CD4-positive, CD25-positive, alpha-beta regulatory T cell (primary cell): ENCODE results near the gene SSR1. TPM values are rescaled to one million over a fixed set of nuclear protein-coding genes. Genes with fewer than 3 reads are reported as not detected.
"Not testable (repeated sequence)": the region's sequence is repeated elsewhere in the genome, so short reads cannot be mapped to it uniquely, and the experiment has no call there.

Source experiments
- ATAC-seq, 2 donors: fragments of 150-1000 bp; cut with Tn5 transposase; one replicate each; pipeline ENCODE4 v1.10.0; 2021; ENCODE audit warnings: low read depth in 2 of 2, moderate number of reproducible peaks in 2 of 2, moderate library complexity in 1 of 2
- DNase-seq, 3 donors: peaks; one replicate each; pipeline versions ENCODE4 v3.0.0 to v3.0.0-alpha.2; 2012 to 2022; ENCODE audit warnings: mixed read lengths in 1 of 3
- H3K27ac ChIP-seq: one replicate; pipeline ENCODE4 v1.7.0; 2013; ENCODE audit warnings: mild to moderate bottlenecking, low read length; ENCODE audit not compliant: insufficient read depth, poor library complexity, severe bottlenecking
- H3K27me3 ChIP-seq: one replicate; pipeline ENCODE4 v1.7.0; 2013; ENCODE audit warnings: low read length; ENCODE audit not compliant: control insufficient read depth, insufficient read depth
- H3K36me3 ChIP-seq: one replicate; pipeline ENCODE4 v1.7.0; 2013; ENCODE audit warnings: mild to moderate bottlenecking, low read length, moderate library complexity; ENCODE audit not compliant: control insufficient read depth, insufficient read depth
- H3K4me1 ChIP-seq: 2 replicates; pipeline ENCODE4 v1.7.0; 2013; ENCODE audit warnings: mild to moderate bottlenecking, low read length; ENCODE audit not compliant: insufficient read depth, control insufficient read depth, poor library complexity, severe bottlenecking
- H3K4me3 ChIP-seq: one replicate; pipeline ENCODE4 v1.7.0; 2013; ENCODE audit warnings: low read depth, mild to moderate bottlenecking, low read length, moderate library complexity
- H3K9me3 ChIP-seq, 2 experiments: 1 replicate in 1 of 2; 2 replicates in 1 of 2; pipeline ENCODE4 v1.7.0; 2013; ENCODE audit warnings: low read length in 2 of 2, mild to moderate bottlenecking in 1 of 2, moderate library complexity in 1 of 2; ENCODE audit not compliant: control insufficient read depth in 2 of 2
- H3K27ac Mint-ChIP-seq, 3 donors: one replicate each; pipeline ENCODE4 v1.8.0; 2020 to 2022; ENCODE audit warnings: mild to moderate bottlenecking in 3 of 3, mixed read lengths in 3 of 3, moderate library complexity in 2 of 3
- H3K27me3 Mint-ChIP-seq: one replicate; pipeline ENCODE4 v1.8.0; 2022; ENCODE audit warnings: mild to moderate bottlenecking, mixed read lengths
- H3K36me3 Mint-ChIP-seq: one replicate; pipeline ENCODE4 v1.8.0; 2020; ENCODE audit warnings: mixed read lengths
- H3K4me1 Mint-ChIP-seq, 4 donors: one replicate each; pipeline ENCODE4 v1.8.0; 2020 to 2022; ENCODE audit warnings: mixed read lengths in 4 of 4, mild to moderate bottlenecking in 1 of 4
- H3K4me3 Mint-ChIP-seq, 4 donors: one replicate each; pipeline ENCODE4 v1.8.0; 2020 to 2022; ENCODE audit warnings: mild to moderate bottlenecking in 4 of 4, mixed read lengths in 4 of 4, moderate library complexity in 3 of 4
- H3K9me3 Mint-ChIP-seq, 7 donors: one replicate each; pipeline ENCODE4 v1.8.0; 2020 to 2022; ENCODE audit warnings: mixed read lengths in 7 of 7, mild to moderate bottlenecking in 3 of 7, moderate library complexity in 2 of 7
- polyA plus RNA-seq, 4 donors: library from polyadenylated mRNA; unstranded; fragments of 300-500 nt; fragmentation: Illumina TruSeq; gene quantifications; one replicate each; pipeline ENCODE4 v1.2.3, GENCODE V29; 2021
- total RNA-seq: library from RNA; stranded (reverse); gene quantifications from one replicate; pipeline ENCODE4 v1.2.3, GENCODE V29; 2022

SSR1 gene
- 81.0 TPM for total RNA-seq
- 100 to 1,000 TPM; 156 to 207 (median 180) TPM for polyA plus RNA-seq

DNA sequence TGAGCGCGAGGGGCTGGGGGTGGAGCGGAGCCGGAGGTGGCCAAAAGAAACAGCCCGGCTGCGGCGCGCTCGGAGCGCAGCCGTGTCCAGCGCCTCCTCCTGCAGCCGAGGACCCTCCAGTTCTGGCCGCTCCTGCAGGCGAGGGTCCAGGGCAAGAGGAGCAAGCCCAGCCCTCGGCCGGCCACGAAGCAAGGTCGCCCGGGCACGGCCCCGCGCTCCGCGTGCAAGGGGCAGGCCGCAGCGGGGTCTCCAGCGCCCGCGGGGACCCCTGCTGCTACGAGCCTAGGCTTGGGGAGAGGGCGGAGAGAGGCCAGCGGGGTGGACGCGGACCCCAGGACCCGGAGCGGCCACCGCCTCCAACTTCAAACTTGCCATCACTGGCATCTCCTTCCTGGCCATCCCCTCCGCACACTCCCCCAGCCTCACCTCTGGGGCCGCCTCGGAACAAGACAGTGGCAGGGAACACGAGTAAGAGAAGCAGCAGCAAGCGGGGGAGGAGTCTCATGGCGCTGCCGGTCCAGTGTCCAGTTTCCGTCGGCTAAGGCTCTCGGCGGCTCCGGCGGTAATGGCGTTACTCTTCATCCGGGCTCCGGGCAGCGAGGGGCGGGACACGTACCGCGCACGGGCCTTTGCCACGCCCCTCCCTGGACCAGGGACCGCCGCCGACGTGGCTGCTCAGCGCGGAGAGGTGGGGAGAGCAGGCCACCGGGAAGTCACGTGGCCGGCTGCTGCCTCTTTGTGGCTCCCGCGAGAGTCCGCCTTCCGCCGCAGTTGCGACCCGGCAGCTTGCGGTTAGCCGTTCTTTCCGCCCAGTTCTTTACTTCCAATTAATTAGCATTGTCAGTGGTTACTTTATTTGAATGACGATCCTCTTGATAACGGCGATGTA is at the start of gene SSR1:
SSR1 (minus strand) TSS at position 584 of the 889 bp plus-strand sequence; CDS start at position 505, 79 bp downstream.
- ATAC-seq (peak; percentile 96 to 97), DNase-seq (peak; percentile 86 to 98 (median 89))
- H3K4me1 Mint-ChIP-seq, result peaks cover 22 to 62% (median 41%) of the 10 kb centered on the region in 4 donors
- Histone ChIP-seq H3K9me3 (no peaks in the 10 kb centered on the region), H3K36me3 (peaks cover 22% of the 10 kb centered on the region), H3K27me3 (no peaks in the 10 kb centered on the region), H3K27ac (peak within 1 kb of the TSS; percentile 76), H3K4me1 (peaks cover 46% of the 10 kb centered on the region), H3K4me3 (peak within 1 kb of the TSS; percentile 92)
- H3K27me3 Mint-ChIP-seq, result no peaks in the 10 kb centered on the region
- H3K36me3 Mint-ChIP-seq, result peaks cover 18% of the 10 kb centered on the region
- no peaks in the 10 kb centered on the region for H3K9me3 Mint-ChIP-seq
- H3K27ac Mint-ChIP-seq, result peak within 1 kb of the TSS; percentile 91 to 94 (median 92)
- H3K4me3 Mint-ChIP-seq, result peak within 1 kb of the TSS; percentile 91 to 99 (median 98)

GRCh38 chr6:7351916-7352315 is 38.9 kb upstream of the SSR1 start:
- not testable (repeated sequence) for H3K27ac ChIP-seq, H3K27ac Mint-ChIP-seq, H3K36me3 ChIP-seq, DNase-seq, H3K4me3 ChIP-seq, H3K9me3 ChIP-seq, ATAC-seq, H3K9me3 Mint-ChIP-seq, H3K4me1 ChIP-seq, H3K4me3 Mint-ChIP-seq, H3K36me3 Mint-ChIP-seq, H3K27me3 ChIP-seq, H3K4me1 Mint-ChIP-seq
- H3K27me3 Mint-ChIP-seq, result peaks cover 42% of the 10 kb centered on the region

DNA sequence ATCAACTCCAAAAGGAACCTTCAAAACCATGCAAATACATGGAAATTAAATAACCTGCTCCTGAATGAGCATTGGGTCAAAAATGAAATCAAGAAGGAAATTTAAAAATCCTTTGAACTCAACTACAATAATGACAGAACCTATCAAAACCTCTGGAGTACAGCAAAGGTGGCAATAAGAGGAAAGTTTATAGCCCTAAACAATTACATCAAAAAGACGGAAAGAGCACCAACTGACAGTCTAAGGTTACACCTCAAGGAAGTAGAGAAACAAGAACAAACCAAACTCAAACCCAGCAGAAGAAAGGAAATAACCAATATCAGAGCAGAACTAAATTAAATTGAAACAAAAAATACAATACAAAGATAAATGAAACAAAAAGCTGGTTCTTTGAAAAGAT is 37.6 kb upstream of the SSR1 start:
- H3K9me3 Mint-ChIP-seq, ATAC-seq, H3K36me3 ChIP-seq, H3K36me3 Mint-ChIP-seq, H3K4me3 Mint-ChIP-seq, H3K4me3 ChIP-seq, H3K4me1 Mint-ChIP-seq, H3K4me1 ChIP-seq, DNase-seq, H3K27ac ChIP-seq, H3K9me3 ChIP-seq, H3K27me3 ChIP-seq, H3K27ac Mint-ChIP-seq: not testable (repeated sequence)
- H3K27me3 Mint-ChIP-seq, result peaks cover 42% of the 10 kb centered on the region

DNA sequence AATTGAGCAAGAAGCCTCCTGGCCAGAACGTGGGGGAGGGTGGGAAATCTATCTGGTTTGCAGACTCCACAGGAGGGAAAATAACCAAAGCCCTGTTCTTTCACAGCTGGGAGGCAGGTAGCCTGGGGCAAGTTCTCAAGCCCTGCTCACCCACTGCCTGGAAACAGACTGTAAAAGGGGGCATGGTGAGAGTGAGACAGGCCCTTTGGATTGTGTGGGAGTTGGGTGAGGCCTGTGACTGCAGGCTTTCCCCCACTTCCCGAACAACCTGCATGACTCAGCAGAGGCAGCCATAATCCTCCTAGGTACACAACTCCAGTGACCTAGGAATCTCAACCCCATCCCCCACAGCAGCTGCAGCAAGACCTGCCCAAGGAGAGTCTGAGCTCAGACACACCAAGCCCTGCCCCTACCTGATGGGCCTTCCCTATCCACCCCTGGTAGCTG is 34.6 kb upstream of the SSR1 start:
- not testable (repeated sequence) for H3K27ac ChIP-seq, H3K36me3 ChIP-seq, H3K4me3 ChIP-seq, DNase-seq, H3K4me1 ChIP-seq, H3K27me3 ChIP-seq, H3K4me1 Mint-ChIP-seq, ATAC-seq, H3K9me3 Mint-ChIP-seq, H3K27ac Mint-ChIP-seq, H3K4me3 Mint-ChIP-seq, H3K9me3 ChIP-seq, H3K36me3 Mint-ChIP-seq
- peaks cover 40% of the 10 kb centered on the region for H3K27me3 Mint-ChIP-seq

DNA sequence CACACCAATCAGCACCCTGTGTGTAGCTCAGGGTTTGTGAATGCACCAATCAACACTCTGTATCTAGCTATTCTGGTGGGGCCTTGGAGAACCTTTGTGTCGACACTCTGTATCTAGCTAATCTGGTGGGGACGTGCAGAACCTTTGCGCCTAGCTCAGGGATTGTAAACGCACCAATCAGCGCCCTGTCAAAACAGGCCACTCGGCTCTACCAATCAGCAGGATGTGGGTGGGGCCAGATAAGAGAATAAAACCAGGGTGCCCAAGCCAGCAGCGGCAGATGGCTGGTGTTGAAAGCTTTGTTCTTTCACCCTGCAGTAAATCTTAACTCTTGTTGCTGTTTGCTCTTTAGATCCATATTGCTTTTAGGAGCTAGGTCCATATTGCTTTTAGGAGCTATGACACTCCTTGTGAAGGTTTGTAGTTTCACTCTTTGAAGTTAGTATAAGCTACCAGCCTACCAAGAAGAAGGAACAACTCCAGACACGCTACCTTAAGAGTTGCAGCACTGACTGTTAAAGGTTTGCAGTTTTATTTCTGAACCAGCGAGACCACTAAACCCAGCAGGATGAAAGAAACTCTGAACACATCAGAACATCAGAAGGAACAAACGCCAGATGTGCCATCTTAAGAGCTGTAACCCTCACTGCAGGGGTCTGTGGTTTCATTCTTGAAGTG is 31.9 kb upstream of the SSR1 start:
- not testable (repeated sequence) for H3K4me3 Mint-ChIP-seq, H3K27ac Mint-ChIP-seq, ATAC-seq, H3K9me3 ChIP-seq, DNase-seq, H3K4me1 ChIP-seq, H3K27ac ChIP-seq, H3K27me3 ChIP-seq, H3K36me3 ChIP-seq, H3K9me3 Mint-ChIP-seq, H3K4me3 ChIP-seq, H3K4me1 Mint-ChIP-seq, H3K36me3 Mint-ChIP-seq
- peaks cover 40% of the 10 kb centered on the region for H3K27me3 Mint-ChIP-seq

DNA sequence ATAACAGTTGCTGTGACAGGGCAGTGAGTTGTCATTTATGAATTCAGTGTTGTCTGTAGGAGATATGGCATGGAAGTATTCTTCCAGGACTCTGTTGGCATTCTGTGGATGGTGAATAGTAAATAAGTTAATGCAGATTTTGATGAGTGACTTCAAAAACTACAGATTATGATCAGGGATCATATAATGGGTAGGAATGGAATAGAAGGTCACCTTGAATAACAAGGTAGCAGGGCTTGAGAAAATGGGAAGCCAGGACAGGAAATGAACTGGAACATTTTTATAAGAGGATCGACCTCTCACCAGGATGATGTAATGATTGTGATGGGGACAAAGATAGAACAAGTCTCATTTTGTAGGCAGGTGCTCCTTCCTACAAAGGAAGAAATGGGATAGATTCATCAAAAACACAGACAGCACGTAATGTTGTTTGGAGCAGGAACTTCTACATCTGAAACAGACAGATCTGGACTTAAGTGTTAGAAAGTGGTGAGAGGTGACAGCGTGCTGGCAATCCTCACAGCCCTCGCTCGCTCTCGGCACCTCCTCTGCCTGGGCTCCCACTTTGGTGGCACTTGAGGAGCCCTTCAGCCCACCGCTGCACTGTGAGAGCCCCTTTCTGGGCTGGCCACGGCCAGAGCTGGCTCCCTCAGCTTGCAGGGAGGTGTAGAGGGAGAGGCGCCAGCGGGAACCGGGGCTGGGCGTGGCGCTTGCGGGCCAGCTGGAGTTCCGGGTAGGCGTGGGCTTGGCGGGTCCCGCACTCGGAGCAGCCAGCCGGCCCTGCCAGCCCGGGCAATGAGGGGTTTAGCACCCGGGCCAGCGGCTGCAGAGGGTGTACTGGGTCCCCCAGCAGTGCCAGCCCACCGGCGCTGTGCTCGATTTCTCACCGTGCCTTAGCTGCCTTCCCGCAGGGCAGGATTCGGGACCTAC is 30.8 kb upstream of the SSR1 start:
- H3K4me1 ChIP-seq, result no peaks in the 10 kb centered on the region
- no peaks in the 10 kb centered on the region for H3K9me3 ChIP-seq
- H3K27ac Mint-ChIP-seq, result no peak overlapping the region
- no peaks in the 10 kb centered on the region for H3K36me3 ChIP-seq
- H3K4me1 Mint-ChIP-seq, result peaks cover 0 to 3% (median 2%) of the 10 kb centered on the region in 4 donors
- no peak overlapping the region for H3K4me3 ChIP-seq
- no peaks in the 10 kb centered on the region for H3K9me3 Mint-ChIP-seq
- ATAC-seq, result no peak
- H3K36me3 Mint-ChIP-seq, result no peaks in the 10 kb centered on the region
- no peak for DNase-seq
- no peak overlapping the region for H3K4me3 Mint-ChIP-seq
- no peak overlapping the region for H3K27ac ChIP-seq
- peaks cover 7% of the 10 kb centered on the region for H3K27me3 ChIP-seq
- H3K27me3 Mint-ChIP-seq, result peaks cover 38% of the 10 kb centered on the region

DNA sequence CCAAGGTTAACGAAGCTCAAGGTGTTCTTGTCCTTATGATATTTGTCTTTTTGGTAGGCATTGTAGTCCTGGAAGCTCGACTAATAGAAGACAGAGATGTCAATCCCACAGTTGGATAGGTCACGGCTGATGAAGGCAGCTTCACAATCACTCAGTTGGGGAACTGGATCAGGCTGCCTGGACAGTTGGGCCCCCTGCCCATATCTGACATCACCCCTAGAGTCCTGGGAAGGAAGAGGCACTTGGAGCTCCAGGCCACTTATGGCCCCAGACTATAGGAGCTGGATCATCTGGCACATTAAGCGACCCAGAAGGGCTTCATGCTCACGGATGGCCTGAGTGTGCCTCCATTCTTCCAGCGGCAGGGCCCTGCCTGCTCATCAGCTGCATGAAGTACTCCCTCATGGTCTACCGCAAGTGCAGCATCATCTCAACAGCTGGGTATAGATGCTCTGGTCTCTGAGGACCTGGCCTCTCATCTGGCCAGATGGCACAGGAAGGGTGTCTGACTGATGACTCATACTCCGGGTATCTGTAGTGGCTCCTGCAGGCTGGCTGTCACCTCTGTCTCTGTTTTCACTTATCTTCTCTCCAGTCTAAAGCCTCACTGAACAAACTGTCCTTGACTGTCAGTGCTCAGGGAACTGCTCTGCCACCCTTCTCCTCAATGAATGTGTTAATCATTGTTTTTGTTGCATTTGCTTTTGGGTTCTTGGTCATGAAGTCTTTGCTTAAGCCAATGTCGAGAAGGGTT is 29.2 kb upstream of the SSR1 start:
- no peak overlapping the region for H3K4me3 Mint-ChIP-seq

More for the DNA sequence above, 29.2 kb upstream of the SSR1 start:
- H3K9me3 Mint-ChIP-seq, result no peaks in the 10 kb centered on the region
- no peak overlapping the region for H3K27ac Mint-ChIP-seq
- Histone ChIP-seq H3K27ac (no peak overlapping the region), H3K4me3 (no peak overlapping the region), H3K4me1 (no peaks in the 10 kb centered on the region), H3K36me3 (no peaks in the 10 kb centered on the region), H3K27me3 (peaks cover 7% of the 10 kb centered on the region), H3K9me3 (no peaks in the 10 kb centered on the region)
- H3K4me1 Mint-ChIP-seq, result peaks cover 0 to 3% (median 2%) of the 10 kb centered on the region in 4 donors
- ATAC-seq (no peak), DNase-seq (peak in 1 of 3 donors; percentile 7)
- peaks cover 41% of the 10 kb centered on the region for H3K27me3 Mint-ChIP-seq
- no peaks in the 10 kb centered on the region for H3K36me3 Mint-ChIP-seq
